ENCODE measurements around the gene SDHD.

The SDHD gene

GRCh38 chr11:112123129-112123528 lies 36.5 kb downstream of the SDHD start:
- no peak for DNase-seq (ENCODE audit: extremely low spot score)
- TF ChIP-seq L3MBTL2 (conservative IDR thresholded peaks at IDR 0.05) (no peak), NFRKB (IDR thresholded peaks at IDR 0.05) (no peak), SUZ12 (IDR thresholded peaks at IDR 0.05) (no peak), BHLHE40 (IDR thresholded peaks at IDR 0.05; ENCODE audit: borderline replicate concordance) (no peak), ZNF384 (IDR thresholded peaks at IDR 0.05) (no peak), ARNT (IDR thresholded peaks at IDR 0.05) (no peak), SP1 (IDR thresholded peaks at IDR 0.05) (no peak), ELF4 (IDR thresholded peaks at IDR 0.05) (no peak), FOXK2 (IDR thresholded peaks at IDR 0.05) (no peak), PKNOX1 (IDR thresholded peaks at IDR 0.05) (no peak), CTBP1 (IDR thresholded peaks at IDR 0.05; ENCODE audit: borderline replicate concordance) (no peak), HDGF (IDR thresholded peaks at IDR 0.05; ENCODE audit: borderline replicate concordance) (no peak), FOXA1 (IDR thresholded peaks at IDR 0.05) (no peak), LEF1 (IDR thresholded peaks at IDR 0.05; ENCODE audit: borderline replicate concordance) (no peak), FOXM1 (IDR thresholded peaks at IDR 0.05; ENCODE audit: borderline replicate concordance) (no peak), TARDBP (IDR thresholded peaks at IDR 0.05) (no peak)
- ChIA-PET POLR2A (no interaction called here), CTCF (no interaction called here)

DNA sequence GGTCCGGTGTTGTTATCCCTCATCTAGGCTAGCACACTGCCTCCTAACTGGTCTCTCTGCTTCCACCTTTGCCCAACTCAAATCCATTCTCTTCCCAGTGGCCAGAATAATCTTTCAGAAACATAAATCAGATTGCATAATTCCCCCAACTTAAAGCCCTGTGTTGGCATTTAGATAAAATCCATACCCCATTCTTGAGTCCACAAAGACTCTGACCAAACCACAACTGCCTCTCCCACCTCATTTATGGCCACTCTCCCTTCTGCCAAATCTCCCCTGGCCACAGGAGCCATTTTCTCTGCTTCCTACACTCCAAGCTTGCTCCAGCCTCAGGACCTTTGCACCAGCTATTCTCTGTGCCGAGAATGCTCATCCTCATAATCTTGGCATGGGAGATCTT lies 40.4 kb downstream of the SDHD start:
- CTCF ChIA-PET: no interaction called here
- DNase-seq (ENCODE audit: extremely low spot score): no peak
- POLR2A ChIA-PET: no interaction called here
- TF ChIP-seq ELF4 (IDR thresholded peaks at IDR 0.05) (no peak), NFRKB (IDR thresholded peaks at IDR 0.05) (no peak), SUZ12 (IDR thresholded peaks at IDR 0.05) (no peak), BHLHE40 (IDR thresholded peaks at IDR 0.05; ENCODE audit: borderline replicate concordance) (no peak), FOXM1 (IDR thresholded peaks at IDR 0.05; ENCODE audit: borderline replicate concordance) (no peak), CTBP1 (IDR thresholded peaks at IDR 0.05; ENCODE audit: borderline replicate concordance) (no peak), ARNT (IDR thresholded peaks at IDR 0.05) (no peak), L3MBTL2 (conservative IDR thresholded peaks at IDR 0.05) (no peak), FOXA1 (IDR thresholded peaks at IDR 0.05) (no peak), TARDBP (IDR thresholded peaks at IDR 0.05) (no peak)

DNA sequence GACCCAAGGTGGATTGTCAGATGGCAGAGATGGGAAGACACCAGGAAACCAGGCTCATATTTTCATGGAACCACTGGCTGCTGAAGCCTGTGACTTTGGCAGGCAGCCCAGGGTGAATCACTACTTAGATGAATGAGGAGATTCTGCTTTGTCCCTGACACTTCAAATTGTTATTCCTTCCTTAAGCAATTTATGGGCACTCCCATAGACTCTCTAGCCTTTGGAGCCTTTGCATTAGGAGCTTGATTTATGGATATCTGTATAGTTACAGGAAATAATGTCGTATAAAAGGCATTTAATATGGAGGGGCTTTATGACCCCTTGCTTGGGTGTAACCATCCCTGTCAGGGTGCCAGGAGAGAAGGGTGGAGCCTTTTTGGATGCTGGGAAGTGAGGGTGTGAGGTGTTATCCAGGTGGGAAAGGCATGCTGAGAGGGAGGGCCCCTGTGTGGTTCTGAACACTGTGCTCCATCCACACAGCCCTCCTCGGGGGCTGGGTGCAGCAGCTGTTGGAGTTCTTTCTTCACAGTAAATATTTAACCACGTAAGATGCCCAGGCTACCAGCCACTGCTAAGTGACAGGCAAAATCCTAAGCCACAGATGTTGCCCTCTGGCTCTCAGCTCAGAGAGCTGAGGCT lies 41.9 kb downstream of the SDHD start:
- ChIA-PET POLR2A (no interaction called here), CTCF (interaction anchor here (0.9 to 1.1 kb wide), 2 partner anchors 15 to 17 kb away, joined by 3 to 4 read pairs; no protein-coding TSS in a partner anchor)
- TF ChIP-seq SP1 (IDR thresholded peaks at IDR 0.05): no peak
- no peak for TF ChIP-seq NFRKB (IDR thresholded peaks at IDR 0.05)
- no peak for TF ChIP-seq BHLHE40 (IDR thresholded peaks at IDR 0.05; ENCODE audit: borderline replicate concordance)
- TF ChIP-seq TARDBP (IDR thresholded peaks at IDR 0.05): no peak
- no peak for TF ChIP-seq PKNOX1 (IDR thresholded peaks at IDR 0.05)
- TF ChIP-seq LEF1 (IDR thresholded peaks at IDR 0.05; ENCODE audit: borderline replicate concordance): no peak
- TF ChIP-seq ELF4 (IDR thresholded peaks at IDR 0.05): no peak
- TF ChIP-seq HDGF (IDR thresholded peaks at IDR 0.05; ENCODE audit: borderline replicate concordance): no peak
- no peak for TF ChIP-seq FOXM1 (IDR thresholded peaks at IDR 0.05; ENCODE audit: borderline replicate concordance)
- TF ChIP-seq FOXA1 (IDR thresholded peaks at IDR 0.05): no peak
- TF ChIP-seq CTBP1 (IDR thresholded peaks at IDR 0.05; ENCODE audit: borderline replicate concordance): no peak
- TF ChIP-seq ARNT (IDR thresholded peaks at IDR 0.05): no peak
- no peak for TF ChIP-seq L3MBTL2 (conservative IDR thresholded peaks at IDR 0.05)
- no peak for TF ChIP-seq ZNF384 (IDR thresholded peaks at IDR 0.05)
- TF ChIP-seq SUZ12 (IDR thresholded peaks at IDR 0.05): no peak
- no peak for DNase-seq (ENCODE audit: extremely low spot score)

DNA sequence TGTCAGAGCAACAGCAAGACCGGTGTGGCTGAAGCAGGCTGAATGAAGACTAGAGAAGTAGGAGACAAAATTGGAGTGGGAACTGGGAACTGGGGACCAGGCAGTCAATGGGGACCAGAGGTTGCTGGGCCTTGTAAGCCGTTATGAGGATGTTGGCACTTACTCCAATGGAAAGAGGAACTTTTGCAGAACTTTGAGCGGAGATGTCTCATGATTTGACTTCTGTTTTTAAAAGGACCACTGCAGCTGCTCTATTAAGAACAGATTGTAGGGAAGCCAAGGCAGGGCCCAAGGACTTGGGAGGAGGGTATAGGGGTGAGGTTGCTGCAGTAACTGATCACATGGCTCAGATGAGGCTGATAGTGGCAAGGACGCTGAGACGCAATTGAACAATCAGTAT lies 43.0 kb downstream of the SDHD start:
- no peak for DNase-seq (ENCODE audit: extremely low spot score)
- CTCF ChIA-PET: no interaction called here
- TF ChIP-seq SUZ12 (IDR thresholded peaks at IDR 0.05): no peak
- TF ChIP-seq BHLHE40 (IDR thresholded peaks at IDR 0.05; ENCODE audit: borderline replicate concordance): no peak
- no peak for TF ChIP-seq FOXK2 (IDR thresholded peaks at IDR 0.05)
- TF ChIP-seq ZNF384 (IDR thresholded peaks at IDR 0.05): no peak
- no peak for TF ChIP-seq SP1 (IDR thresholded peaks at IDR 0.05)
- TF ChIP-seq TARDBP (IDR thresholded peaks at IDR 0.05): no peak
- POLR2A ChIA-PET: no interaction called here

GRCh38 chr11:112132737-112133136 lies 46.1 kb downstream of the SDHD start:
- TF ChIP-seq FOXK2 (IDR thresholded peaks at IDR 0.05) (no peak), BHLHE40 (IDR thresholded peaks at IDR 0.05; ENCODE audit: borderline replicate concordance) (no peak), TARDBP (IDR thresholded peaks at IDR 0.05) (no peak), SUZ12 (IDR thresholded peaks at IDR 0.05) (no peak), SP1 (IDR thresholded peaks at IDR 0.05) (no peak), CTBP1 (IDR thresholded peaks at IDR 0.05; ENCODE audit: borderline replicate concordance) (no peak), LEF1 (IDR thresholded peaks at IDR 0.05; ENCODE audit: borderline replicate concordance) (no peak), FOXM1 (IDR thresholded peaks at IDR 0.05; ENCODE audit: borderline replicate concordance) (no peak)
- ChIA-PET POLR2A (no interaction called here), CTCF (no interaction called here)
- DNase-seq (ENCODE audit: extremely low spot score): no peak

GRCh38 chr11:112134473-112134872 lies 47.8 kb downstream of the SDHD start:
- POLR2A ChIA-PET: no interaction called here
- TF ChIP-seq FOXK2 (IDR thresholded peaks at IDR 0.05) (no peak), L3MBTL2 (conservative IDR thresholded peaks at IDR 0.05) (no peak), ELF4 (IDR thresholded peaks at IDR 0.05) (no peak), CTBP1 (IDR thresholded peaks at IDR 0.05; ENCODE audit: borderline replicate concordance) (no peak), HDGF (IDR thresholded peaks at IDR 0.05; ENCODE audit: borderline replicate concordance) (no peak), TARDBP (IDR thresholded peaks at IDR 0.05) (no peak), ARNT (IDR thresholded peaks at IDR 0.05) (no peak), SP1 (IDR thresholded peaks at IDR 0.05) (no peak), FOXA1 (IDR thresholded peaks at IDR 0.05) (no peak), NFRKB (IDR thresholded peaks at IDR 0.05) (no peak), FOXM1 (IDR thresholded peaks at IDR 0.05; ENCODE audit: borderline replicate concordance) (no peak), PKNOX1 (IDR thresholded peaks at IDR 0.05) (no peak), LEF1 (IDR thresholded peaks at IDR 0.05; ENCODE audit: borderline replicate concordance) (no peak), SUZ12 (IDR thresholded peaks at IDR 0.05) (no peak), BHLHE40 (IDR thresholded peaks at IDR 0.05; ENCODE audit: borderline replicate concordance) (no peak), ZNF384 (IDR thresholded peaks at IDR 0.05) (no peak)
- CTCF ChIA-PET: no interaction called here

More at GRCh38 chr11:112134473-112134872, 47.8 kb downstream of the SDHD start:
- no peak for DNase-seq (ENCODE audit: extremely low spot score)
